Mucosa of stomach (tissue), 1 donor: ENCODE results near the gene MFAP4.

ENCODE experiments used
- H3K27me3 ChIP-seq: one replicate; pipeline ENCODE4 v1.7.0; 2013; ENCODE audit warnings: mild to moderate bottlenecking, low read length; ENCODE audit not compliant: control insufficient read depth, insufficient read depth
- H3K36me3 ChIP-seq: one replicate; pipeline ENCODE4 v1.7.0; 2013; ENCODE audit warnings: low read length; ENCODE audit not compliant: control insufficient read depth, insufficient read depth
- H3K4me1 ChIP-seq: one replicate; pipeline ENCODE4 v1.7.0; 2013; ENCODE audit warnings: mild to moderate bottlenecking, low read length; ENCODE audit not compliant: control insufficient read depth, insufficient read depth
- H3K4me3 ChIP-seq: one replicate; pipeline ENCODE4 v1.7.0; 2013; ENCODE audit warnings: low read length
- H3K9ac ChIP-seq: one replicate; pipeline ENCODE4 v1.7.0; 2013; ENCODE audit warnings: mild to moderate bottlenecking, low read length, moderate library complexity
- H3K9me3 ChIP-seq: one replicate; pipeline ENCODE4 v1.7.0; 2013; ENCODE audit warnings: mild to moderate bottlenecking, low read length, moderate library complexity; ENCODE audit not compliant: control insufficient read depth
- donor health status: Pancreatic carcinoma.

MFAP4 gene

DNA sequence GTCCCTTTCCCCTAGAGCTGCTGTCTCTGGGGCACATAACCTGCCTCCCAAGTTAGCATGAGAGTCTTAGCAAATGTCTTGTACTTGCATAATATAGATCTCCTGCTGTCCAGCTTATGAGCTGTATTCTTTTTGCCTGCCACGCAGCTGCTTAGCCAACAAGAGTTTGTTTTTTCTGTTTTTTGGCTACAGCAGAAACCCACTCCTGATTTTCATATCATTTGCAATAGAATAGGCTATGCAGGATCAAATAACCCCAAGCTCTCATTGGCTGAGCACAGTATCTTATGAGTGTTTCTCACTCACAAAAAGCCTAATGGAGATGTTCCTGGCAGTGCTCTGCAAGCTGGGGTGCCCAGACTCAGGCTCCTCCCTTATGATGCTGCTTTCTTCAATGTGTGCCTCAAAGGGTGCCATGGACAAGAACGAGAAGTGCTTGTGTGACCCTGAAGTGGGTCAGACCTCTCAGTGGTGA lies 47.6 kb downstream of the MFAP4 start:
- no peaks in the 10 kb centered on the region for H3K9me3 ChIP-seq
- no peak overlapping the region for H3K9ac ChIP-seq
- H3K27me3 ChIP-seq: no peaks in the 10 kb centered on the region
- H3K36me3 ChIP-seq: no peaks in the 10 kb centered on the region
- H3K4me3 ChIP-seq: no peak overlapping the region
- peaks cover 8% of the 10 kb centered on the region for H3K4me1 ChIP-seq

DNA sequence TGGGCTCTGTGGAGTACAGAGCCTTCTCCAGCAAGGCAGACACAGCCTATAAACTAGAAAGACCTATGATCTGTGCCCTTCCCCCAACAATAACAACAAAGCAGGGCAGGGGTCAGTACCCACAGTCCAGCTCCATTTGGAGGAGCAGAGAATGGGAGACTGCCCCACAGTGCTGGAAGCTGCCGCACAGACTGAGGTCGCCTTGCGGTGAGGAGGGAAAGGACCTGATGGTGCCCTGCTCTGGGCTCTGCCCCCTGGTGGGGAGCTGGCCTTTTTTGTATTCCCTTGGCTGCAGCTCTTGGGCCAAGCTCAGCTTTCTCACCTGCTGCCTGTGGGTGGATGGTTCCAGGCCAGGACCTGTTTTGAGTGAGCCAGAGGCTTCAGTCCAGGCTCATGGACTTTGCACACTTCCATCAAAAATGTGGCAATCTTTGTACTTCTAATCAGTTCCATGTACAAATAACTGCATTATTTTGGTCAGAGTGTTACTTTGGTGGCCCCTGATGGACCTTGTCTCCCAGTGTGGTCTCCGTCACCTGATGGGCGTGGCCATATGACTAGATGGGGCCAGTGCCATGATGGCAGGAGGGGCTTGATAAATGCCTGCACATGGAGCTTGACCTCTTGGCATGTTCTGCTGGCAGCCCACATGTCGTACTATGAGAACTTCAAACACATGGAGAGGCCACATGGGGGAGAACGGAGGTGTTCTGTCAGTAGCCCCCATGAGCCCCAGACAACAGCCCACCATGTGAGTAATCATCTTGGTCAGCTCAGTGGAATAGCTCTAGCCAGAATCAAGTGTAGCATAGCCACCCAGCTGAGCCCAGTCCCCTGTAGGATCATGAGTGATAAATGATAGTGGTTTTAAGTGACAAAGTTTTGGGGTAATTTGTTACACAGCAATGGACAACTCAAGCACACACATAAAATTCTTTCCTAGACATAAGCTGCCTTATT lies 48.7 kb downstream of the MFAP4 start:
- Histone ChIP-seq H3K9me3 (no peaks in the 10 kb centered on the region), H3K36me3 (no peaks in the 10 kb centered on the region), H3K4me1 (peaks cover 8% of the 10 kb centered on the region), H3K27me3 (no peaks in the 10 kb centered on the region), H3K9ac (no peak overlapping the region), H3K4me3 (no peak overlapping the region)

DNA sequence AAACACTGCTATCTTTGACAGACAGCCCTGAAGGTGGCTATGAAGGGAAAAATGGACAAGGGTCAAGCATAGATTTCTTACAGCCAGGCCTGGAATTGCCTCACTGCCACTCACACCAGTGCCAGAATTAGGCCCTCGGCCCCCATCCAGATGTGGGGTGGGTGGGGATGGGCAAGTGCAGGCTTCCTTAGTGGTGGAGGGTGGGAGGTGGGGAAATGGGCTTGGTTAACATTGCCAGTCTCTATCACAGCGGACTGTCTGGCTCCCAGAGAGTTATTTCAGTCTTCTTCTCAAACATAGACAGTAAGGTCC lies 49.3 kb downstream of the MFAP4 start:
- Histone ChIP-seq H3K9me3 (no peaks in the 10 kb centered on the region), H3K36me3 (no peaks in the 10 kb centered on the region), H3K27me3 (no peaks in the 10 kb centered on the region), H3K4me1 (peaks cover 8% of the 10 kb centered on the region), H3K9ac (no peak overlapping the region), H3K4me3 (no peak overlapping the region)

DNA sequence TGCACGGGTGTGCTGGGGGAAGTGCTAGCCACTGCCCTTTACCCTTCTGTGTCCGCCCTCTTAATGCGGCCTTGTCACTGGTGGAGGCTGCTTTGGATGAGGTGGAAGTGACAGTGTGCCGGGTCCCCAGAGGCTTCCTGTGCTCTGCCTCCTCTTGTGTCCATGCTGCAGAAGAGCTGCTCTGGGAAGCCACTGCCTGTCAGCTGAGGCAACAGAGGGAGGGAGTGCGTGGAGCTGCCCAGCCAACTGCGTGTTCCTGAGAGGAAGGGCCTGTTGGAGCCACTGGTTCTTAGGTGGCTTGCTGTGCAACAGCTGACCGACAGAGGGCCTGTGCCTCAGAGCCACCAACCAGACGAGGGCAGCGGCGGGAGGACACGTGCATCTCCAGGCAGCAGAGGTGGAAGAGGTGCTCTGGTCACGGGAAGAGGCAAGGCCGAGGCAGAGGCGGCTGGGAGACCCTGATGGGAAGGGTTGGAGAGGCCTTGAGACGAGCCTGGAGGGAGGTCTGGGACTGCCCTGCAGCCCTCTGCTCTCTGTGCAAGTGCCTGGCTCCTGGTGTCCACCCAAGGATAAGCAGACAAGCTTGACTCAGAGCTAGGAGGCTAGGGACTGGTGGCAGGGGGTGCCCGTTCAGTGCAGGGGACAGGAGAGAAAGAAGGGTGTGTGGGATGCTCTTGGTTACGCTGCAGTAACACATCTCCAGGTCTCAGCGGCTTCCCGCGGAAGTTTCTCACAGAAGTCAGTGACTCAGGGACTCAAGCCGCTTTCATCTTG lies 49.9 kb downstream of the MFAP4 start:
- Histone ChIP-seq H3K27me3 (no peaks in the 10 kb centered on the region), H3K4me1 (peaks cover 8% of the 10 kb centered on the region), H3K4me3 (no peak overlapping the region), H3K9ac (no peak overlapping the region), H3K36me3 (no peaks in the 10 kb centered on the region), H3K9me3 (no peaks in the 10 kb centered on the region)

DNA sequence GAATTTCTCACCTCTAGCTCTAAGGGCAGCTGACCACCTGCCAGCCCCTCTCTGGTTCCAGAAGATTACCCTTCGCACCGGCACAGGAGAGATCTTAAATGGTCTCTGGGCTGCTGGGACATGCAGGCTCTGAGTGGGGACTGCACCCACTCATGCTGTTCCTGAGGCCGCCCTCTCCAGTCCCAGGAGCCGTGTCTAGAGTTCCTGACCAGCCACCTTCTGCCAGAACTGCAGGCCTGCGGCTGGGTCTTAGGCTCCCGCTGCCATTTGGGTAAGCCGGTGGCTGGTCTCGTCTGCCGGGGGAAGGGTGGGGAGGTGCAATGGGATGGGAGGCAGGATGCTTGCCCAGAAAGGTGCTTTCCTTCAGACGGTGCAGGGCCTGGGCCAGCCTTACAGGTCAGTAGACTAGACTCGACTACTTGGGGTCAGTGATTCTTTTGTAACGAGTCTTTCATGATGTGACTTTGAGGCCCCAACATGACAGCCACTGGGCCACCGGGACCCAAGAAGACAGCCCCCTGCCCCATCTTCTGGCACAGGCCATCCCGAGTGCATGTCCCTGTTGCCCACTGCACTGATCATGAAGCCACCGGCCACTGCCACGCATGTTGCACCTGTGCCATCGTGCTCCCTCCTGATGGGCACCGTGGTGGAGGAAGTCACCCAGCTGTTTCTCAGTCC lies 50.9 kb downstream of the MFAP4 start:
- H3K9ac ChIP-seq: no peak overlapping the region
- H3K27me3 ChIP-seq: no peaks in the 10 kb centered on the region
- no peaks in the 10 kb centered on the region for H3K36me3 ChIP-seq
- H3K4me3 ChIP-seq: no peak overlapping the region
- H3K4me1 ChIP-seq: peaks cover 8% of the 10 kb centered on the region
- H3K9me3 ChIP-seq: no peaks in the 10 kb centered on the region

DNA sequence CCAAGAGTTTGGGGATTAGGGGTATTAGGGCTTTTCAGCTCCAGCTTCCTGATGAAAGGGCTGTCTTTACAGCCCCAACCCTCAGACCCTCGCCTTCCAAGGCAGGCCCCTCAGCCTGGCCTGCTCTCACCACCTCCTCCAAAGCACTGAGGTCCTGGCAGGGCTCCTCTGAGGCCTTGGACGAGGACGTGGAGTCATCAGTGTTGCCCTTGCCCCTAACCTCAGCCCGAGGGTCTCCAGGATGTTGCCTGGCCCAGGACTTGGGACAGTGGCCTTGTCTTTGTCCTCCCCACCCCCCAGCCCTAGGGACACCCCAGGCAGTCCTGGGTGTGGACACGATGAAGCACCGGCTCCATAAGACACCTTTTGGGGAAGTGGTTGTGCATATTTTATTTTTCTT lies 52.7 kb downstream of the MFAP4 start:
- no peak overlapping the region for H3K9ac ChIP-seq
- H3K4me1 ChIP-seq: peaks cover 8% of the 10 kb centered on the region
- H3K27me3 ChIP-seq: no peaks in the 10 kb centered on the region
- H3K9me3 ChIP-seq: no peaks in the 10 kb centered on the region
- H3K4me3 ChIP-seq: no peak overlapping the region
- H3K36me3 ChIP-seq: peaks cover 2% of the 10 kb centered on the region

DNA sequence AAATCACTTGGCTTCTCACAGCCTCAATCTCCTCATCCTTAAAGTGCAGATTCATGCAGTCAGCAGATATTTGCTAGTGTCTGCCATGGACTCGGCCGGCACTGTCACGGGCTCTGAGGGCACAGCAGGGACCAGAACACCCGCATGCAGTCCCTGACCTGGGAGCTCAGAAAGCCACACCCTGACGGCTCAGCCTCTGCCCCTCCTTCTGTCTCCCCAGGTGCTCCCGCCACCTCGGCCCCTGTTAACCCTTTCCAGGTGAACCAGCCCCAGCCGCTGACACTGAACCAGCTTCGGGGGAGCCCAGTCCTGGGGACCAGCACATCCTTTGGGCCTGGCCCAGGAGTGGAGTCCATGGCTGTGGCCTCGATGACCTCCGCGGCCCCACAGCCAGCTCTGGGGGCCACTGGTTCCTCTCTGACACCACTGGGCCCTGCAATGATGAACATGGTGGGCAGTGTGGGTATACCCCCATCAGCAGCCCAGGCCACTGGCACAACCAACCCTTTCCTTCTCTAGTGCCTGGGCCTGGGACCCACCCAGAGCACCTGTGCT lies 53.2 kb downstream of the MFAP4 start:
- Histone ChIP-seq H3K4me3 (no peak overlapping the region), H3K27me3 (no peaks in the 10 kb centered on the region), H3K4me1 (peaks cover 8% of the 10 kb centered on the region), H3K9ac (no peak overlapping the region), H3K9me3 (no peaks in the 10 kb centered on the region), H3K36me3 (peaks cover 4% of the 10 kb centered on the region)
